Activated CD8-positive, alpha-beta memory T cell treated with anti-CD3 and anti-CD28 coated beads, Interleukin-2, amount 50 U/mL, for 1 hour (primary cell): ENCODE measurements around the gene GSTK1.
"Not testable (repeated sequence)": the region's sequence is repeated elsewhere in the genome, so short reads cannot be mapped to it uniquely, and the experiment has no call there.

Experiments used
- DNase-seq: peaks from one replicate; pipeline ENCODE4 v3.0.0-alpha.2; 2020; ENCODE audit errors: extremely low read depth

GSTK1 gene

DNA sequence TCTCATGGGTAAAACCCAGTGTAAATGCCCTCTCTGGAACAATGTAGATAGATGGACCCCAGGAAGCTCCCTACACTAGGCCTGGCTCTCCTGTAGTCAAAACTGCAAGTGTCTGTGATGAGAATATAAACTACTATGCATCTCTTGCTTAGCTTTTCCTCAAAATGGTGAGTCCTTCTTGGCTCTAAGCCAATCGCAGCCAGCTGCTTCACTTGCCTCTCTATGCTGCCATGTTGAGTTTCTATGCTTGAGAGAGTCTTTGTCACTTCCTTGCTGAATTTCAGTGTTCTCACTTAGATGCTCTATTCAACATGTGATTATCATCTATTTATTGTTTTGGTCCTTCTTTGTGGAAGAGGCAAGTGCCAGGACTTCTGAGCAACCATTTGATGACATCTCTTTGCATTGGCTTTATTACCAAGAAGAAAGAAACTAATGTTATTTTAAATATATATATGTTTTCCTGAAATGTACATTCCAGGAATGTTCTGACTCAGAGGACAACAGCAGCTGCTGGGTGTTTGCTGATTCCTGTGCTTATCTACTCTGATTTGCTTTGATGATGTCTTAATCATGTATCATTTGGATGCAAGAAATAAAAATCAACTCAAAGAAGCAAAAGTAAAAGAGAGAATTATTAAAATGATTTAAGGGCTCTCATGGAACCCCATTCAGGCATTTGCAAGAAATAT is 24.8 kb upstream of the GSTK1 start:
- no peak for DNase-seq

DNA sequence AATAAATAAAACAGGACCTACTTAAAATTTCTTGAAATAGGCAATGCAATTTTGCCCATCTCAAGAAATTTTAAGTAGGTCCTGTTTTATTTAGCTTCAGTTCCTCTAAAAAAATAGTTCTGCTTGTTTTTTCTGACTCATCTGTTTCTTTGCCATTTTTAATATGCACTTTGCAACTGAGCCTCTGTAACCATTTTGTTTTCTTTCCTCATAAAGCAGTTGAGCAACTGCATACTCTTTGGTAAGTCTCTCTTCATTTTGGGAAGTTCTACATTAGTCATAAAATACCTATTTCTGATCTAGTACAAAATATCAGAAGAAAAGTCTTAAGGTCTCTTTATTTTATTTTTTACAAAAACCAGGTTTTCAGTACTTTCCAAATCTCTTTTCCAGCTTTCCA is 23.4 kb upstream of the GSTK1 start:
- no peak for DNase-seq

DNA sequence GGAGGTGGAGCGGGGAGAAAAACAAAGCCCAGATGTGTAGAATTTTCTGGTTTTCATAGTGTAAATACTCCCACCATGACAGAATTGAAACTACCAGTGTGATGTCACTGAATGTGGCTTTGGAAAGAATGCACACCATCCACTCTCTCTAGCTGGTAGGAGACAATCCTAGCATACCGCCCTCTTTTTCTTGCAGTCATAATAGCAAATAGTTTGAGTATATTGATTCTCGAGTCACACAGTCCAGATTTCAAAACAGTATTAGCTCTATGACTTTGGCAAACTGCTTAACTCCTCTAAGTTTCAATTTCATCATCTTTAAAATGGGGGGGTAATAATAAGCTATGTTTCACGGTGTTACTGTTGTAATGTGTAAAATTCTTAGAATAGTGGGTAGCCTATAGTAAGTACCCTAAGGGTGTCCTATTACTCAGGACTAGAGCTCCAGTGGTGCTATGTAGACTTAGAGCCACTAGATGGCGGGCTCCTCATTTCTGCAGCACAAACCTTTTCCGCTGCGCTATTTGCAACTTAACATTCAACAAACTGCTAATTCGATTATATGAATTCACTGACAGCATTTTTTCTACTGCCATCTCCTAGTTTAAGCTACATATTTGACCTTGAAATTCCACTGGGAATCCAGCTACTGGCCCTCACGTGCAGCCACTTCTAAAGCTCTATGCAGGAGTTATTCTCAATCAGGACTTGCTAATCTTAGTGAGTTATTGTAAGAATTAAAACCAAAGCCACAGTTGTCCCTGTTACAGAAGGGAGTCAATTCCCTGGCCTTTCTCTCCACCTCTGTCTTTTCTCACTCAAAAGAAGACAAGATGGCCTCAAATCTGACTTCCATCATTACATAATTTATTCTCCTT is 22.7 kb upstream of the GSTK1 start:
- DNase-seq = peak; percentile 45

DNA sequence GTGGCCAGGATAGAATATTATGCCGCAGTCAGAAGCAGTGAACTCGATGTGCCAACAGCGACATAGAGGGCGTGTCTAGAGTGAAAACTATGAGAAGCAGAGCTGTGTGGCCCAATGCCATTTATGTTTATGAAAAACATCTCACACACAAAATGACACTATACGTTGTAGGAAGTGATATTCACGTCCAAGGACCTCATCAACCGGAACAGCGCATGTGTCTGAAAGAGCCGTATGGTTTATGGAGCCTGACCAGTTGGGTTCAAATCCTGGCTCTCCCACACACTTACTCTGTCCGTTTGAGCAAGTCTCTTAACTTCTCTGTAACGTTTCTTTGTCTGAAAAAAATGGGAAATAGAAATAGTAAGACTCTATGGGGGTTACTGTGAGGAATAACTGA is 20.9 kb upstream of the GSTK1 start:
- DNase-seq = no peak

DNA sequence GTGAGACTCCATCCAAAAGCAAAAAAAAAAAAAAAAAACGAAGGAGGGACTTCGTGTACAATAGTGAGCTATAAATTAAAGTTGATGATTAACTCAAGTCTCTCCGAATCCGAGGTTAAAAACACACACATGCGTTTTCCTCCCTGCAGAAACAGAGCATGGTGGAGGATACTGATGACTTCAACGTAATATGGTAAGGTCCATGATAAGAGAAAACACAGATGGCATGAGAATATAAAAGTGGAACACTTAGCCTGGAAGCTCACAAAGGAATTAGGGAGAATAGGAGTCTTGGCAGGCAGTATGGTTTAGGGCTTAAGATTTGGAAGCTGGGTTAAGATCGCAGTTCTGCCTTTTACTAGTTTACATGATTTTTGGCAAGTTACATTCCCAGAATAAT is 20.1 kb upstream of the GSTK1 start:
- no peak for DNase-seq

DNA sequence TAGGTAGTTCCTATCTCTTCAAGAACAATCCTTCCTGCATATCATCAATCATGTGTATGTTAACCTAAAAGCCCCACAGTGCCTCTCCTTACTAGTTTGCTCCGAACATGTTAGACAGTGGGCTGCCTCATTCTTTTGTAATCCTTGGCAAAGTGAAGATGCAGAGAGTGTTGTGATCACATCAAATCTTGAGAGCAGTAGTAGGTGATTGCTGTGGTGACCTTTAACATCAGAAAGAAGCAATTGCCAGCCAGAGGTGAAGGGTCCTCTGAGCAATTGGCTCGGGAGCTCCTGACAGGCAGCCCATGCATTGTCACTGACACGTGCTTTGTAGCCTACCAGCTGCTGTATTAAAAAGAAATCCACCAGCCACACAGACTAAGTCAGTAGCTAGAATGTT is 19.6 kb upstream of the GSTK1 start:
- DNase-seq = no peak

DNA sequence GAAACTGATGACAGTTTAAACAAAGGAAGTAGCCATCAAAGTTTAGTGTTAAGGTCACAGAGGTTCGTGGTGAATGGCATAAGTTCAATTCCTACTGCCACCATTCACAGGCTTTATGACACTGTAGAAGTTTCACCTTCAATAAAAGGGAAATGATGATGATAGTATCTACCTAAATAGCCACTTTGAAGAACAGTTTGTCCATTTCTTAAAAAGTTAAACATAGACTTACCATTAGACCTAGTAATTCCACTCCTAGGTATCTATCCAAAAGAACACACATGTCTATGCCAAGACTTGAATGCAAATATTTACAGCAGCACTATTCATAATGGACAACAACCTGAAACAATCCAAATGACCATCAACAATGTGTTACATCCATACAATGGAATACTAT is 18.9 kb upstream of the GSTK1 start:
- no peak for DNase-seq

DNA sequence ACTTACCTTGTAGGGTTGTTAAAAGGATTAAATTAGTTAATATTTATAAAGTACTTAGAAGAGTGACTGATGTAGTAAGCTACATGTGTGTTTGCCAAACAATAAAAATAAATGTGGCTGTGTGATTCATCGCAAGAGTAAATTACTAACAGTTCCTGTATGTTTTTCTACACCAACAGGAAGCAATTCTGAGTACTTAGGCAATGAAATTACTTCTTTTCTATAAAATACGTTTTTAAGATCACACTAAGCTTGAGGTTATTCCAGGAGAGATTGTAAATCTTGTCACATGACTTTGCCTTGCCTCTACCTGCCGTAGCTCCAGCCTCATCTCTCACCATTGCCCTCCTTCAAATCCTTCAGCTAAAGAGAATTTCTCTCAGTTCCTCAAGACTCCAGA is 18.1 kb upstream of the GSTK1 start:
- DNase-seq = no peak

DNA sequence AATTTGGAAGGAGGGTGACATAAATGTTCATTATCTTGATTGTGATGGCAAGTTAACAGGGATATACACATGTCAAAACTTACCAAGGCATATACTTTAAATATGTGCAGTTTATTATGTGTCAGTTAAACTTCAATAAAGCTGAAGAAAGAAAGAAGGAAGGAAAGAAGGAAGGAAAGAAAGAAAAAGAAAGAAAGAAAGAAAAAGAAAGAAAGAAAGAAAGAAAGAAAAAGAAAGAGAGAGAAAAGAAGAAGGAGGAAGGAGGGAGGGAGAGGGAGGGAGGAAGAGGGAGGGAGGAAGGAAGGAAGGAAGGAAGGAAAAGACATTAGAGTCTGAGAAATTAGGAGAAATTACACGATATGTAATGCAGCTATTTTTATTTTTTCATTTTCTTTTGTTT is 15.9 kb upstream of the GSTK1 start:
- no peak for DNase-seq

DNA sequence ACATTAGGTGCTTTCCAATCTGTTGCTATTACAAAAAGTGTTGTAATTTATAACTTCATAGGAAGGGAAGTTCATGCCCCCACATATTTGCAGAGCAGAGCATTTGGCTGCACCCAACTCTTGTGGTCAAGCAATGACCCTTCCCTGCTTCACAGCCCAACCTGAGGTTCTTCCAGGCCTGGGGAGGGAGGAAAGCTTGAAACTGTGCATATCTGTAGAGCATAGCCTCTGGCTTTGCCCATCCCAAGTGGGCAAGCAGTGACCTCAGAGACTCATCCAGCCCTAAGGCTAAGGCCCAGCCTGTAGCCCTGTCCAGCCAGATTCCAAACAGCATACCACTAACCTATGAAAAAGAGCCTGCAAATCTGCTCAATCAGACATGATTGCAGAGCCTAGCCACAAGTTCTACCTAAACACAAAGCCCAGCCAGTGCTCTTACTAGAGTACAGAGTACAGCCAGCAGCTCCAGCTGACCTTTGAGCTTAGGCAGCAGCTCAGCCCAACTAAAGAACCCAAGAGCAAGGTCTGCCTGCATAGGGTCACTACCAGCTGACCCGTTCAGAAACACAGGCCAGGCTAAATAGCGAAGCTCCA is 14.4 kb upstream of the GSTK1 start:
- DNase-seq = no peak

DNA sequence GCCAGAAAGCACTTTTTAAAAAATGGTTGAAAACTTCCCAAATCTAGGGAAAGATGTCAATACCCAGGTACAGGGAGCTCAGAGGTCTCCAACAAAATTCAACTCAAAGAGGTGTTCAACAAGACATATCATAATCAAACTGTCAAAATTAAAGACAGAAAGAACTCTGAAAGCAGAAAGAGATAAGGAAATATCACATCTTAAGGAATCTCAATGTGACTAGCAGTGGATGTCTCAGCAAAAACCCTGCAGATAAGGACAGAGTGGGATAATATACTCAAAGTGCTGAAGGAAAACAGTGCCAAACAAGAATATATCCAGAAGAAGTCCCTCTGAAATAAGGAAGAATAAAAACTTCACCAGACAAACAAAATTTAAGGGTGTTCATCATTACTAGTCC is 13.0 kb upstream of the GSTK1 start:
- no peak for DNase-seq

DNA sequence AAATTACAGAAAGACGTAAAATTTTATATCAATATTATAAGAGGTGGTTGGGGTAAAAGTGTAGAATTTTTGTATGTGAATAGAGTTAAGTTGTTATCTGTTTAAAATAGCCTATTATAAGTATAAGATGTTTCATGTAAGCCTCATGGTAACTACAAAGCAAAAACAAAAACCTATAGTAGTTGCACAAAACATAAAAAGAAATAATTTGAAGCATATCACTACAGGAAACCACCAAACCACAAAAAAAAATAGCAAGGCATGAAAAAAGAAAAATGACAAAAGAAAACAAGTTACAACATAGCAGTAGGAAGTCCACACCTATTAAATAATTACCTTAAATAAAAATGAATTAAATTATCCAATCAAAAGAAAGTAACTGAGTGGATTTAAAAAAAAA is 12.4 kb upstream of the GSTK1 start:
- no peak for DNase-seq

DNA sequence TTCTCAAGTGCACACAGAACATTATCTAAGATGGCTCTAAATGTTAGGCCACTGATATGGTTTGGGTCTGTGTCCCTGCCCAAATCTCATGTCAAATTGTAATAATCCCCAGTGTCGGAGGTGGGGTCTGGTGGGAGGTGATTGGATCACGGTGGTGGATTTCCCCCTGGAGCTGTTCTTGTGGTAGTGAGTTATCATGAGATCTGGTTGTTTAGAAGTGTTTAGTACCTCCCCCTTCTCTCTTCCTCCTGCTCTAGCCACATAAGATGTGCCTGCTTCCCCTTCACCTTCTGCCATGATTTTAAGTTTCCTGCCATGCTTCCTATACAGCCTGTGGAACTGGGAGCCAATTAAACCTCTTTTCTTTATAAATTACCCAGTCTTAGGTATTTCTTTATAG is 11.2 kb upstream of the GSTK1 start:
- DNase-seq = no peak

DNA sequence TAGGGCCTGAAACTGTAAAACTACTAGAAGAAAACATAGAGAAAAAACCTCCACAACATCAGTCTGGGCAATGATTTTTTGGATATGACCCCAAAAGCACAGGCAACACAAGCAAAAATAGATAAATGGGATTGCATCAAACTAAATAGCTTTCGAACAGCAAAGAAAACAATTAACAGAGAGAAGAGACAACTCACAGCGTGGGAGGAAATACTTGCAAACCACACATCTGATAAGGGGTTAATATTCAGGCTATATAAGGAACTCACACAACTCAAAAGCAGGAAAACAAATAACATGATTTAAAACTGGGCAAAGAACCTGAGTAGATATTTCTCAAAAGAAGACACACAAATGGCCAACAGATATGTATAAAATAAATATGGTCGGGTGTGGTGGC is 7.7 kb upstream of the GSTK1 start:
- DNase-seq = no peak

DNA sequence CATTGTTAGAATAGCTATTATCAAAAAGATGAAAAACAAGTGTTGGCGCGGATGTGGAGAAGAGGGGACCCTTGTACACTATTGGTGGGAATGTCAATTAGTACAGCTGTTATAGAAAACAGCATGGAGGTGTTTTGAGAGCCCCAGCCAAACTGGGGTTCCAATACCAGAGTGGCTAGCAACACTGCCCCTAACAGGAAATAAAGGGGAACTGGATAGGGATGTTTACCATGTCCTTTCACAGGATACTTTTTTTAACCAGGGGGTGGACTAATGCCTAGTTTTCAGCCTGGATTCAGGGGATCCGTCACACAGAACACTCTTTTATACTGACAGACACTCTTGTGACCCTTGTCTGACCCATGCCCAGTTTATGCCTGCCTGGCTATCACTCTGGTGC is 6.9 kb upstream of the GSTK1 start:
- no peak for DNase-seq

DNA sequence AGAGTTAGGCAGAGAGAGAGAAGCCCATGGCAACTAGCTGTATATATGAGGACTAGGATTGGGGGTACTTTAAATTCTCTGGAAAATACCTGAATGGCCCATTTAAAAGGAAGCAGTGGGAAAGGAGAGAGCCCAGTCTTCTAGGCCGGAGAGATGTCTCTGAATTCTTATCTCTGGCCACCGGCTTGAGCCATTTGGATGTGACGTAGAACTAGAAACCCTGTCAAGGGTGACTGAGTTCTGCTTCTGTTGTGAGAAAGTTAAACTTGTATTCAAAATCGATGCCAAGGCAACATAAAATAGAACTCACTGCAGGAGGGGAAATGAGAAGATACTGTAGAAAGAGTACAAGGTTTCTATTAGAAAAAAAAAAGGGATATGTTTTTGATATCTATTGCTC is 6.3 kb upstream of the GSTK1 start:
- DNase-seq = no peak

DNA sequence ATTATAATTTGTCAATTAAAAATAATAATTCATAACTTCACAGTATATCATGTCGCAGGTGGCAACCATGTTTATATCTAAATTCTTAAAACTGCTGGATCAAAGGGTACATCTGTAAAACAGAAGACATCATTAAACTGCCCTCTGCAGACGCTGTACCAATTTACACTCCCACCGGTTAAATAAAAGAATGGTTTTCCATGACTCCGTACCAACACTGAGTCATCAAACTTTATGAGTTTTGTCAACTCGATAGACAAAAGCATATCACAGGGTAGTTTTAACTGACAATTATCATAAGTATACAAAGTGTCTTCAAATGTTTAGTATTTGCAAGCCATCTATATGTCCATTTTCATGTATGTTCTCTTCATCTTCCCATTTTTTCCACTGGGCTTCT is 5.7 kb upstream of the GSTK1 start:
- no peak for DNase-seq

DNA sequence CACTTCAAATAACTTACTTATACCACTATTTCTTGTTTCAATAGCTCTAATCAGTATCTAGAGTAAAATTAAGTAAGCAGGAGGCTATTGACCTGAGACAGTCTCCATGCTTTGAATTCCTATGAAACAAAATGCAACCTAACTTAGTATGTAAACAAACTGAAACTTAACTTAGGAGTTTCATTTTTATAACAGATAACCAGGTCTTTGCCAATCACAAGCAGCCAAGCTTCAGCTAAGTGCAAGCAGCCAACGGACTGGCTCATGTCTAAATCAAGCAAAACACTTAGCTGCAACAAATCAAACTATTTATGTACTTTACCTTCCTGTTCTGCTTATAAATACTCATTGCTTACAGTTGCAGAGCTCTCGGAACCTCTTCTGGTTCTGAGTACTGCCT is 4.4 kb upstream of the GSTK1 start:
- no peak for DNase-seq

DNA sequence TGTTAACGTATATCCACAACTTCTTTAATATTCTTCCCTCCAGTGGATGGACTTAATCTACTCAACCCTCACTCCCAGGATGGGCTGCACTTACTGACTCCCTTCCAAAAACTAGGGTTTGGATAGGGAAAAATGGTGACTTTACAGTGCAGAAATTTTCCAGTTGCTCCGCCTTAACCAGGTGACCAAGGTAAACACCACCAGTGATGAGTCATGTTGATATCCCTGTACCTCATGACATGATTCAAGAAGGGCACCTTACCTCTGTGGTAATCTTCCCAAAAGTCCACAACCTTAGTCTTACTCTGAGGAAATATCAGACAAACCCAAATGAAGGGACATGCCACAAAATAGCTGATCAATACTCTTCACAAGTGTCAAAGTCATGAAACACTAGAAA is 3.5 kb upstream of the GSTK1 start:
- no peak for DNase-seq

DNA sequence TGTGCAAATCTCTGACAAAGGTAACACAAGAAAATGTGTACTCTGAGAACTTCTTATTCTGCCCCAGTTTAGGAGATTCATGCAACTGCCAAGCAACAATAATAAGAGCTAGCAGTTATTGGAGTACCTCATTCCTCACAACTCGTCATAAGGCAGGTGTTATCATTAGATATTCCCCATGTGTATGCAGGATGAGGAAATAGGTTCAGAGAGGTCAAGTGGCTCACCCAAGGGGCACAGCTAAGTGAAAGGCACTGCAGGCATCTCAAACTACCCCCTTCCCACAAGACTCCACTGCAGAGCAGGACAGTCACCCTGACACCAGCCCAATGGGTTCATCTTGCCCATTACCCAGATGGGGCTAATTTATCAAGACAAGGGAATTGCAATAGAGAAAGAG is 1.3 kb upstream of the GSTK1 start:
- DNase-seq = no peak

DNA sequence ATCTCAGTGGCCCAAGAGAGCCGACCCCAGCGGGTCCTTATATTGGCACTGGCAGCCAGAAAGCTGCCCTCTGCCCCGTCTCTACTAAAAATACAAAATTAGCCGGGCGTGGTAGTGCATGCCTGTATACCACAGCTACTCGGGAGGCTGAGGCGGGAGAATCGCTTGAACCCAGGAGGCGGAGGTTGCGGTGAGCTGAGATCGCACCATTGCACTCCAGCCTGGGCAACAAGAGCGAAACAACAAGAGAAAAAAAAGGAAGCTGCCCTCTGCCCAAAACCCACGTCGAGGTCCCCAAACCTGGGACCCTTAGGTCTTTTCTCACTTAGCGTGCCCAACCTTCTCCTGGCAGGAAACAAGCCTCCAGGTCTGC is 941 bp downstream of the GSTK1 start:
- DNase-seq = not testable (repeated sequence)

DNA sequence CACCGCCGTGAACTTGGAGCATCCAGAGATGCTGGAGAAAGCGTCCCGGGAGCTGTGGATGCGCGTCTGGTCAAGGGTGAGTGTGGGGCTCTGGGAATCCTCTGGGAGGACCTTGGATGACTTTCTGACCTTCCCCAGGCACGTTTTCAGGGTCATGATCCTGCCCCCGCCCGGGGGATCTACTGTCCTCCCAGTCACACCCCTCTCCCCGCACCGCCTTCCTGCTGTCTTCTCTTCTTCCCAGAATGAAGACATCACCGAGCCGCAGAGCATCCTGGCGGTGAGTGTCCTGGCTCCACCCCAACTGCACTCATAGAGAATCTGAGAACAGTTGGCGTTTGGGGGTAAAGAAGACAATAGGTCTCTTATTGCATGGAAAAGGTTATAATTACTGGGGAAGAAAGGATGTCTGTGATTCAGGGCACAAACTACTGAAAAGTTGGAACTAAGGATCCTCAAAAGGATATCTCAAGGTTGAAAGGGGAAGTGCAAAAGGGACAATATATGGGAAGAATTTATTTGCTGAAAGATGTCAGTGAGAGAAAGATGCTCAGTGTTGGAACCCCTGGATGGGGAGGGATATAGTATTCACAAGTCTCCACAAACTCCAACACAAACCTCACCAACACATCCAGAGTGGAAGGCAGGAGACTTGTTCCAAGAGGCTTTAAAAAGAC is 1.9 kb downstream of the GSTK1 start:
- no peak for DNase-seq

DNA sequence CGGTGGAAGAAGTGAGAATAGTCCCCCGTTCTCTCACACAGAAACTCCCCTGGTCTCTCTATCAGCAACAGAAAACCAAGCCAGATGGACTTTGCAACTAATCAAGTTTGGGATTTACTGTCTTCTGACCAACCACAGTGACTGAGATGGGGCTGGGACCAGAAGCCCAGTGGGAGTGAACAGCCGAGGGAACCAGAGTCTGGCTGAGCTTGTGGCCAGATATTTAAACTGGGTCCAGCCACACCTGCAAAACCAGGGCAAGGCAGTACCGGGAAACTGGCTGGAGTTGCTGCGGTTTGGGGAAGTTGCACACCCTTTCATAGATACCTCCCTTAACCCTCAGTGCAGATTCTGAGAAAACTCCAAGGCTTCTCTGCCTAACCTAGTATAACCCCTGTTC is 6.0 kb downstream of the GSTK1 start:
- DNase-seq = no peak
